Activated T-cell treated with anti-CD3 and anti-CD28 coated beads for 48 hours (primary cell): Measurements from ENCODE around the gene ASPN.

Source experiments
- DNase-seq: peaks from one replicate; pipeline ENCODE4 v3.0.0-alpha.2; 2020; ENCODE audit warnings: low read depth

ASPN gene

GRCh38 chr9:92482329-92482728 lies at the start of gene ASPN:
ASPN (minus strand) TSS chr9:92482506.
- no peak for DNase-seq

GRCh38 chr9:92530893-92531292 lies 48.6 kb upstream of the ASPN start:
- no peak for DNase-seq

GRCh38 chr9:92529124-92529523 lies 46.8 kb upstream of the ASPN start:
- DNase-seq: no peak

GRCh38 chr9:92528522-92528849 lies 46.2 kb upstream of the ASPN start:
- DNase-seq: no peak

- no peak for DNase-seq
Measured at GRCh38 chr9:92527832-92528521, 45.7 kb upstream of the ASPN start.

- DNase-seq: no peak
Measured at GRCh38 chr9:92527291-92527828, 45.1 kb upstream of the ASPN start.

- DNase-seq: no peak
Measured at GRCh38 chr9:92525306-92525705, 43.0 kb upstream of the ASPN start.

- no peak for DNase-seq
Measured at GRCh38 chr9:92524881-92525280, 42.6 kb upstream of the ASPN start.

GRCh38 chr9:92522983-92523970 lies 41.0 kb upstream of the ASPN start:
- DNase-seq: no peak

GRCh38 chr9:92520837-92521236 lies 38.5 kb upstream of the ASPN start:
- DNase-seq: no peak

GRCh38 chr9:92518199-92518598 lies 35.9 kb upstream of the ASPN start:
- DNase-seq: no peak

GRCh38 chr9:92517046-92517445 lies 34.7 kb upstream of the ASPN start:
- no peak for DNase-seq

- no peak for DNase-seq
Measured at GRCh38 chr9:92516521-92516920, 34.2 kb upstream of the ASPN start.

- DNase-seq: no peak
Measured at GRCh38 chr9:92514635-92515034, 32.3 kb upstream of the ASPN start.

GRCh38 chr9:92513349-92513748 lies 31.0 kb upstream of the ASPN start:
- DNase-seq: no peak

GRCh38 chr9:92512622-92513021 lies 30.3 kb upstream of the ASPN start:
- DNase-seq: no peak

- no peak for DNase-seq
Measured at GRCh38 chr9:92510747-92511146, 28.4 kb upstream of the ASPN start.

- DNase-seq: no peak
Measured at GRCh38 chr9:92509050-92509449, 26.7 kb upstream of the ASPN start.

- no peak for DNase-seq
Measured at GRCh38 chr9:92508018-92508820, 25.9 kb upstream of the ASPN start.

- DNase-seq: no peak
Measured at GRCh38 chr9:92507496-92507895, 25.2 kb upstream of the ASPN start.

GRCh38 chr9:92507005-92507404 lies 24.7 kb upstream of the ASPN start:
- DNase-seq: no peak

GRCh38 chr9:92506184-92506857 lies 24.0 kb upstream of the ASPN start:
- DNase-seq: no peak
